Mucosa of descending colon (tissue), 3 donors: ENCODE measurements around the gene CELF2. TPM values are rescaled to one million over a fixed set of nuclear protein-coding genes. Genes with fewer than 3 reads are reported as not detected.

ENCODE experiments used
- ATAC-seq: fragments of 200-7000 bp; cut with Tn5 transposase; one replicate; pipeline ENCODE4 v1.9.1; 2020; ENCODE audit warnings: mild to moderate bottlenecking, moderate library complexity
- DNase-seq, 3 donors: peaks; one replicate each; pipeline ENCODE4 v3.0.0-alpha.2; 2020
- H3K36me3 ChIP-seq: fragments of 200-600 bp; one replicate; pipeline ENCODE4 v1.8.0; 2021; ENCODE audit warnings: low read depth, mild to moderate bottlenecking
- H3K4me1 ChIP-seq: fragments of 200-600 bp; one replicate; pipeline ENCODE4 v1.8.0; 2021; ENCODE audit warnings: low read depth, mild to moderate bottlenecking
- H3K4me3 ChIP-seq: fragments of 200-600 bp; one replicate; pipeline ENCODE4 v1.8.0; 2021; ENCODE audit warnings: mild to moderate bottlenecking
- H3K9me3 ChIP-seq: fragments of 200-600 bp; one replicate; pipeline ENCODE4 v1.8.0; 2021; ENCODE audit warnings: mild to moderate bottlenecking
- intact Hi-C, 2 donors: fragments of 100-400 bp; cut with DNase I in 1 of 2; cut with micrococcal nuclease in 1 of 2; formaldehyde crosslinking; loops; one replicate each; pipeline versions ENCODE4 v1.11.0 to v1.11.1; 2022; cut with DNase I, micrococcal nuclease
- total RNA-seq, 3 donors: library from RNA; stranded (reverse); fragmentation: NEBNext Ultra II Directional in 2 of 3; extraction: Animal tissue kit (Norgen Biotek cat#: 25700) in 2 of 3; gene quantifications; one replicate each; pipeline versions ENCODE4 v1.2.1 to v1.2.4, GENCODE V29; 2021 to 2023
- TF ChIP-seq, protein P1 (sequence below): fragments of 200-600 bp; IDR thresholded peaks from one replicate; pipeline ENCODE4 v1.8.0; 2022; ENCODE audit warnings: antibody characterized with exemption, mild to moderate bottlenecking
- donor health status: DM: no; HTN: no; CAD: no; lungs with moderate emphysema.
- donor health status: DM: no; HTN: no; CAD: no.
- donor health status: DM: no; HTN: yes; CAD: no.

The CELF2 gene
- total RNA-seq, 3 donors from 2014 or later = 31.4 to 56.5 (median 36.1) TPM

DNA sequence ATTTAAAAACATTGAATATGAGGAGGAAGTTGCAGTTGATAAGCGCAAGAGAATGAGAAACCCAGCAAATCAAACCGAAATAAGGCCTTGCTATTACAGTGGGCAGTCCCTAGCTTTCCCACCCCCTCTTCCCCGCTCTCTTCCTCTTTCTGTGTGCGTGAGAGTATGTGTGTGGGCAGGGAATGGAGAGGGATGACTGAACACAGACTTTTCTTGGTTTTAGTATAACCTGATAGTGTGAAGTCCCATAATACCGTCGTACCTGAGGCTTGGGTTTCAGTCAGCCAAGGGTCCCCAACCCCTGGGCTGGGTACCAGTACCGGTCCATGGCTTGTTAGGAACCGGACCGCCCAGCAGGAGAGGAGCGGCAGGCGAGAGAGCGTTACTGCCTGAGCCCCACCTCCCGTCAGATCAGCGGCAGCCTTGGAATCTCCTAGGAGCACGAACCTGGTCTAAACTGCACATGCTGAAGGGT is 255.3 kb downstream of the CELF2 start:
- ATAC-seq (no peak), DNase-seq (no peak)
- intact Hi-C loops = no loop called here
- no peaks in the 10 kb centered on the region for H3K36me3 ChIP-seq
- no peaks in the 10 kb centered on the region for H3K9me3 ChIP-seq
- no peaks in the 10 kb centered on the region for H3K4me1 ChIP-seq
- TF ChIP-seq, protein P1, sequence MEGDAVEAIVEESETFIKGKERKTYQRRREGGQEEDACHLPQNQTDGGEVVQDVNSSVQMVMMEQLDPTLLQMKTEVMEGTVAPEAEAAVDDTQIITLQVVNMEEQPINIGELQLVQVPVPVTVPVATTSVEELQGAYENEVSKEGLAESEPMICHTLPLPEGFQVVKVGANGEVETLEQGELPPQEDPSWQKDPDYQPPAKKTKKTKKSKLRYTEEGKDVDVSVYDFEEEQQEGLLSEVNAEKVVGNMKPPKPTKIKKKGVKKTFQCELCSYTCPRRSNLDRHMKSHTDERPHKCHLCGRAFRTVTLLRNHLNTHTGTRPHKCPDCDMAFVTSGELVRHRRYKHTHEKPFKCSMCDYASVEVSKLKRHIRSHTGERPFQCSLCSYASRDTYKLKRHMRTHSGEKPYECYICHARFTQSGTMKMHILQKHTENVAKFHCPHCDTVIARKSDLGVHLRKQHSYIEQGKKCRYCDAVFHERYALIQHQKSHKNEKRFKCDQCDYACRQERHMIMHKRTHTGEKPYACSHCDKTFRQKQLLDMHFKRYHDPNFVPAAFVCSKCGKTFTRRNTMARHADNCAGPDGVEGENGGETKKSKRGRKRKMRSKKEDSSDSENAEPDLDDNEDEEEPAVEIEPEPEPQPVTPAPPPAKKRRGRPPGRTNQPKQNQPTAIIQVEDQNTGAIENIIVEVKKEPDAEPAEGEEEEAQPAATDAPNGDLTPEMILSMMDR = no peak
- no peak overlapping the region for H3K4me3 ChIP-seq

DNA sequence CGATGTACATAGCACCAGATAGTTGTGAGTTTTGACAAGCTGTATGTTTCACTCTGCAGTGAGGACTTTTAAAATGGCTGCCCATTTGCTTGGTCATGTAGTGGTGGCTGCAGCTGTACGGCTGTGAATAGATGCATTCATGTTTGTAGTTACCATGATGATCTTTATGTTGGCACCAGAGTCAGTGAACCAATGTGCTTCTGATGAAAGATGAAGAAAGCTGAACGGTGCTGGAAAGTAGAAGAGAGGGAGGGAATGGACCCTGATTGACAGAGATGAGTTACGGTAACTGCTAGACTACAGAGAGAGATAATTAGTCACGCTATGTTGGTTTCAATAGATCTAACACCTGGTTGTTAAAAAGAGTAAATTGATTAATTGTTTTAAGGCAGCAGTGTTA is 256.8 kb downstream of the CELF2 start:
- no peaks in the 10 kb centered on the region for H3K36me3 ChIP-seq
- no peaks in the 10 kb centered on the region for H3K9me3 ChIP-seq
- ATAC-seq (no peak), DNase-seq (no peak)
- H3K4me3 ChIP-seq = no peak overlapping the region
- intact Hi-C loops = no loop called here
- TF ChIP-seq, protein P1 = no peak
- H3K4me1 ChIP-seq = no peaks in the 10 kb centered on the region

DNA sequence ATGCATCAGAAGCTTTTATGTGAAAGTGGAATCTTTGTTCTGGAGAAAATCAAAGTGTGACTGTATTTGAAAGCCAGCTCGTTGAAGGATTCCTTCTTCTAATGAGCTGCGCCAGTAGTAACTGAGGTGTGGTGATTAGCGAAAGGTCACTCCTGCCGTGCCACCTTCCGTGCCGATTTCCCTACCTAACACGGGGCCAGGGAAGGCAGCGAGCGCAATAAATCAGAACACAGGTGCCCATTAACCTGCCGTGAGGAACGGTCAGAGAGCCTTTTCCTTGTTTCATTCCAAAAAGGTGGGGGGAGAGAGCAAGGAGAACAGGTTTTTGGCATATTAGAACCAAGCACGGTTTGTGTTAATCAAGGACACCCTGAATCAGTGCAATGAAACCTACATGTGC is 258.0 kb downstream of the CELF2 start:
- DNase-seq = no peak
- TF ChIP-seq, protein P1 = no peak

DNA sequence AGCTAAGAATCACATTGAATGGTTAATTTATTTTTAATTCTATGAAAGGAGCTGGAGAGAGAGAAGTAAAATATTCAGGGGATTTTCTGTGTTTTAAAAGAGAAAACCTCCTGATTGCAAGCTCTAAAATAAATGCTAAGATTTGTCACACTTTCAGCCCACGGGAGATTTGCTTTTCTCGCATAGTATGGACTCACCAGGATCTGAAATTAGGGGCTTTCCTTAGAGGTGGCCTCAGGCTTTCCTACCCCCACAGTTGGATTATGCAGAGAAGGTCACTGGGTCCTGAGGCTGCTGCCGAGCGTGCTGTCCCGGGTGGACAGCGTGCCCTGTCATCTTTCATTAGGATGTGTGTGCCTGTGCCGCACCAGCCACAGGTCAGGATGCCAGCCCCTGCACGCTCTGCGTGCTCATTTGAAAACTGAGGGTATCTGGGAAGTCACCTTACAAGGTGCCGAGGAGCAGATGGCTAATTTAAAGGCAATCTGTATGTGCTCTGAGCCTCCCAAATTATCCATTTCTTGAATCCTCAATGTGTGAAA is 258.8 kb downstream of the CELF2 start:
- no peak for DNase-seq
- ATAC-seq = no peak
- TF ChIP-seq, protein P1 = no peak
- no peaks in the 10 kb centered on the region for H3K9me3 ChIP-seq
- H3K4me3 ChIP-seq = no peak overlapping the region
- H3K4me1 ChIP-seq = no peaks in the 10 kb centered on the region
- no peaks in the 10 kb centered on the region for H3K36me3 ChIP-seq
- intact Hi-C loops = no loop called here

More for the DNA sequence above, 258.0 kb downstream of the CELF2 start:
- no peaks in the 10 kb centered on the region for H3K36me3 ChIP-seq
- ATAC-seq = no peak
- H3K4me3 ChIP-seq = no peak overlapping the region
- H3K4me1 ChIP-seq = no peaks in the 10 kb centered on the region
- intact Hi-C loops = no loop called here
- no peaks in the 10 kb centered on the region for H3K9me3 ChIP-seq

DNA sequence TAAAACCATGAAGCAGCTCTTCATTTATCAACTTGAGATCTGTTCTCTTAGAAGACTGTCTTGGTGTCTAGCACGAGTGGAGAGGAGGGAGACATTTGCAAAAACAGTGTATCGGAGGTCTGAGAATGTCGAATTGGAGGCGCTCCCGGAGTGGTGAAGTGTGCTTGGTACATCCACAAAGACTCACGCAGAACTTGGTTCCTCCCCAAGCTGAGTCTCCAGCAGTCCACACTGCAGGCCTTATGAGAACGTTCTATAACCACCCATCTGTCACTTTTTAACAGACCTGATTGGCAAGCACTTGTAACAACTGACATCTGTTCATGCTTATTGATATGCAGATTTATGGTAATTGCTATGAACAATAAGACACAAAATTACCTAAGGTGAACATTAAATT is 261.6 kb downstream of the CELF2 start:
- H3K4me1 ChIP-seq = no peaks in the 10 kb centered on the region
- intact Hi-C loops = no loop called here
- DNase-seq = no peak
- H3K4me3 ChIP-seq = no peak overlapping the region
- H3K36me3 ChIP-seq = no peaks in the 10 kb centered on the region
- no peaks in the 10 kb centered on the region for H3K9me3 ChIP-seq
- TF ChIP-seq, protein P1 = no peak
- no peak for ATAC-seq
